Ovary (tissue), 3 donors: ENCODE measurements around the gene DNMT3A.

ENCODE experiments used
- EP300 ChIP-seq: sonication (generic); formaldehyde crosslinking; IDR thresholded peaks from one replicate; pipeline ENCODE4 v1.6.1; 2017; ENCODE audit warnings: antibody characterized with exemption
- POLR2A ChIP-seq: fragments of 450-650 bp; IDR thresholded peaks from one replicate; pipeline ENCODE4 v1.6.1; 2017; ENCODE audit warnings: antibody characterized with exemption, mild to moderate bottlenecking, moderate library complexity
- TF ChIP-seq, protein P1 (sequence below), 3 donors: fragments of 450-650 bp in 2 of 3; fragments of 200-600 bp in 1 of 3; IDR thresholded peaks; one replicate each; pipeline versions ENCODE4 v1.5.1 to v1.8.0; 2016 to 2022; ENCODE audit warnings: antibody characterized with exemption in 3 of 3, mild to moderate bottlenecking in 1 of 3
- donor health status: DM: no; HTN: no; CAD: no.

DNA sequence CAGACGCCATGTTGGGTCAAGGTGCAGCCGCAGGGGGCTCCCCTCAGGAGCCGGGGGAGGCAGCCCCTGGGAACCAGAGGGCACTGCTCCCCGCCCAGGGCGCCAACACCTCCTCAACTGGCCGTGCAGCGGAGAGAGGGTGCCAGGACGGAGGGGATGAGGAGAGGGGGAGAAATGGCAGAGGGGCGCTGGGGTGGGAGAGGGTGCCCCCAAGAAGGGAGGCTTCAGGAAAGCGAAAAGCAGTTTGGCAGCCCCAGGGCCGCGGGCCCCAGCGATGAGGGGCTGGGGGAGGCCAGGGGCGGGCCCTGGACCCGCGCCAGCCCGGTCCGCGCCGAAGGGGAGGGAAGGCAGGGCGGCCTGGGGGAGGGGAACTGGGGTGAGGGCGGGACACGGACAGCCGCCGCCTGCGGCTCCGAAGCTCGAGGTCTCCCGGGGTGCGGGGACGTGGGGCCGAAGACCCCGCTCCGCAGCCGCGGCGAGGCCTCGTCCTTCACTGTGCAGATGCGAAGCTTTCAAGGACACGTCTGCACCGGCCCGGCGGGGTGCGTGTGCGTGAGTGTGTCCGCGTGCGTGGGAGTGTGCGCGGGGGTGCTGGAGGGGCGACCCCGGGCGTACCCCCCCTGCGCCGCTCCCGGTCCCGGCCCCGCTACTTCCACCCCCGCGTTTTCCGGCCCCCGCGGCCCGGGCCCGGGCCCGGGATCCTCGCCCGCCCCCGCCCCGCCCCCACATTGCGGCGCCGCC lies 1.4 kb downstream of the DNMT3A start:
- TF ChIP-seq, protein P1, sequence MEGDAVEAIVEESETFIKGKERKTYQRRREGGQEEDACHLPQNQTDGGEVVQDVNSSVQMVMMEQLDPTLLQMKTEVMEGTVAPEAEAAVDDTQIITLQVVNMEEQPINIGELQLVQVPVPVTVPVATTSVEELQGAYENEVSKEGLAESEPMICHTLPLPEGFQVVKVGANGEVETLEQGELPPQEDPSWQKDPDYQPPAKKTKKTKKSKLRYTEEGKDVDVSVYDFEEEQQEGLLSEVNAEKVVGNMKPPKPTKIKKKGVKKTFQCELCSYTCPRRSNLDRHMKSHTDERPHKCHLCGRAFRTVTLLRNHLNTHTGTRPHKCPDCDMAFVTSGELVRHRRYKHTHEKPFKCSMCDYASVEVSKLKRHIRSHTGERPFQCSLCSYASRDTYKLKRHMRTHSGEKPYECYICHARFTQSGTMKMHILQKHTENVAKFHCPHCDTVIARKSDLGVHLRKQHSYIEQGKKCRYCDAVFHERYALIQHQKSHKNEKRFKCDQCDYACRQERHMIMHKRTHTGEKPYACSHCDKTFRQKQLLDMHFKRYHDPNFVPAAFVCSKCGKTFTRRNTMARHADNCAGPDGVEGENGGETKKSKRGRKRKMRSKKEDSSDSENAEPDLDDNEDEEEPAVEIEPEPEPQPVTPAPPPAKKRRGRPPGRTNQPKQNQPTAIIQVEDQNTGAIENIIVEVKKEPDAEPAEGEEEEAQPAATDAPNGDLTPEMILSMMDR (IDR thresholded peaks at IDR 0.05) = no peak
- no peak for TF ChIP-seq POLR2A
- no peak for TF ChIP-seq EP300
